SK-N-SH (cell line): ENCODE data around the gene CLCN3. TPM values are rescaled to one million over a fixed set of nuclear protein-coding genes. Genes with fewer than 3 reads are reported as not detected.
A peak's percentile ranks its signal among the peaks of the same experiment; 100 is the strongest.

Experiments
- CTCF ChIA-PET: fragments of 300-600, 350-600 bp; formaldehyde crosslinking; extraction: SDS; loops from one replicate; lab custom pipeline; 2021; lab: Yijun Ruan, JAX
- POLR2A ChIA-PET: fragments of 350-600 bp; sonication (Branson Sonifier 250); formaldehyde crosslinking; extraction: SDS; loops from one replicate; lab custom pipeline; 2020; ENCODE audit warnings: antibody characterized with exemption, inconsistent platforms; lab: Yijun Ruan, JAX
- DNase-seq: peaks from one replicate; pipeline ENCODE4 v3.0.0; 2012
- H2AFZ ChIP-seq: fragments of 200-600 bp; sonication (generic); 2 replicates; pipeline ENCODE4 v1.8.1; 2016; ENCODE audit warnings: antibody characterized with exemption, mild to moderate bottlenecking, low read depth
- H3F3A ChIP-seq: fragments of 200-600 bp; sonication (generic); replicated peaks from 2 replicates; pipeline ENCODE3; 2016; ENCODE audit warnings: antibody characterized with exemption, mild to moderate bottlenecking; ENCODE audit not compliant: insufficient read depth
- H3K27ac ChIP-seq, 2 experiments: fragments of 200-500 bp in 1 of 2; fragments of 200-600 bp in 1 of 2; sonication (Bioruptor generic) in 1 of 2; sonication (generic), shearing (Covaris generic) in 1 of 2; 2 replicates each; pipeline versions ENCODE4 v1.5.1 to v1.6.1; 2014 to 2016; ENCODE audit warnings: low read depth in 2 of 2, inconsistent platforms in 1 of 2, low read length in 1 of 2, mild to moderate bottlenecking in 1 of 2, mixed read lengths in 1 of 2
- H3K27me3 ChIP-seq: fragments of 200-600 bp; sonication (generic), shearing (Covaris generic); 2 replicates; pipeline ENCODE4 v1.6.1; 2016; ENCODE audit warnings: mixed run types; ENCODE audit not compliant: insufficient read depth
- H3K36me3 ChIP-seq, 2 experiments: fragments of 200-500 bp in 1 of 2; fragments of 200-600 bp in 1 of 2; sonication (Bioruptor generic) in 1 of 2; sonication (generic) in 1 of 2; replicated peaks in 1 of 2; 2 replicates each; pipeline versions ENCODE3 to v1.5.1; 2014 to 2016; ENCODE audit warnings: low read length in 1 of 2, mild to moderate bottlenecking in 1 of 2; ENCODE audit not compliant: insufficient read depth in 2 of 2, control insufficient read depth in 1 of 2
- H3K4me1 ChIP-seq, 2 experiments: fragments of 200-500 bp in 1 of 2; fragments of 200-600 bp in 1 of 2; sonication (Bioruptor generic) in 1 of 2; sonication (generic), shearing (Covaris generic) in 1 of 2; 2 replicates each; pipeline versions ENCODE4 v1.5.1 to v1.6.1; 2014 to 2016; ENCODE audit warnings: low read depth in 1 of 2, low read length in 1 of 2, mixed run types in 1 of 2; ENCODE audit not compliant: insufficient read depth in 2 of 2, control insufficient read depth in 1 of 2
- H3K4me2 ChIP-seq: fragments of 200-600 bp; sonication (generic), shearing (Covaris generic); 2 replicates; pipeline ENCODE4 v1.6.1; 2017; ENCODE audit warnings: mixed run types
- H3K4me3 ChIP-seq, 2 experiments: fragments of 200-500 bp in 1 of 2; fragments of 200-600 bp in 1 of 2; sonication (Bioruptor generic) in 1 of 2; sonication (generic), shearing (Covaris generic) in 1 of 2; 2 replicates each; pipeline versions ENCODE4 v1.5.1 to v1.8.1; 2014 to 2016; ENCODE audit warnings: low read depth in 2 of 2, inconsistent platforms in 1 of 2, low read length in 1 of 2, mild to moderate bottlenecking in 1 of 2, mixed read lengths in 1 of 2, moderate library complexity in 1 of 2
- H3K79me2 ChIP-seq: fragments of 200-600 bp; sonication (generic); 2 replicates; pipeline ENCODE4 v1.8.1; 2017; ENCODE audit warnings: mild to moderate bottlenecking; ENCODE audit not compliant: insufficient read depth
- H3K9ac ChIP-seq: fragments of 200-600 bp; sonication (generic); 2 replicates; pipeline ENCODE4 v1.6.1; 2017; ENCODE audit warnings: mixed run types
- H3K9me2 ChIP-seq: fragments of 200-600 bp; sonication (generic); 2 replicates; pipeline ENCODE4 v1.6.1; 2017; ENCODE audit warnings: mixed run types
- H3K9me3 ChIP-seq: fragments of 200-600 bp; sonication (generic); 2 replicates; pipeline ENCODE4 v1.6.1; 2017; ENCODE audit warnings: mixed run types, mild to moderate bottlenecking, moderate library complexity
- H4K20me1 ChIP-seq: fragments of 200-600 bp; sonication (generic); 2 replicates; pipeline ENCODE4 v1.6.1; 2017; ENCODE audit warnings: mild to moderate bottlenecking, mixed run types; ENCODE audit not compliant: insufficient read depth
- EP300 ChIP-seq, 2 experiments: IDR thresholded peaks; 2 replicates each; pipeline versions ENCODE4 v1.4.0 to v1.6.1; 2012; ENCODE audit warnings: borderline replicate concordance in 1 of 2, low read depth in 1 of 2, low read length in 1 of 2
- FOSL2 ChIP-seq: IDR thresholded peaks from 2 replicates; pipeline ENCODE4 v1.4.0; 2012; ENCODE audit warnings: low read depth, mild to moderate bottlenecking, moderate library complexity, borderline replicate concordance
- FOXJ3 ChIP-seq: sonication (generic); formaldehyde crosslinking; IDR thresholded peaks from 2 replicates; pipeline ENCODE4 v1.5.1; 2020; ENCODE audit warnings: mild to moderate bottlenecking, missing genetic modification reagents
- FOXM1 ChIP-seq: IDR thresholded peaks from 2 replicates; pipeline ENCODE4 v1.4.0; 2012; ENCODE audit warnings: low read depth, mild to moderate bottlenecking
- GABPA ChIP-seq: IDR thresholded peaks from 2 replicates; pipeline ENCODE4 v1.4.0; 2012; ENCODE audit warnings: low read depth, mild to moderate bottlenecking
- GATA2 ChIP-seq: sonication (generic); formaldehyde crosslinking; IDR thresholded peaks from 2 replicates; pipeline ENCODE4 v1.5.0; 2020; ENCODE audit warnings: mild to moderate bottlenecking, missing genetic modification reagents
- JUND ChIP-seq: IDR thresholded peaks from 2 replicates; pipeline ENCODE4 v1.4.0; 2012
- MAX ChIP-seq: IDR thresholded peaks from 2 replicates; pipeline ENCODE4 v1.4.0; 2012; ENCODE audit warnings: low read depth
- MEF2A ChIP-seq: IDR thresholded peaks from 2 replicates; pipeline ENCODE4 v1.4.0; 2012; ENCODE audit warnings: low read depth, borderline replicate concordance
- NFIC ChIP-seq: IDR thresholded peaks from 2 replicates; pipeline ENCODE4 v1.4.0; 2012; ENCODE audit warnings: borderline replicate concordance
- PBX3 ChIP-seq: IDR thresholded peaks from 2 replicates; pipeline ENCODE4; 2012
- POLR2AphosphoS5 ChIP-seq: IDR thresholded peaks from 2 replicates; pipeline ENCODE4 v1.6.1; 2012; ENCODE audit warnings: low read depth, low read length
- RFX5 ChIP-seq: IDR thresholded peaks from 2 replicates; pipeline ENCODE4 v1.6.1; 2012; ENCODE audit warnings: mild to moderate bottlenecking, improper control_type of control experiment, low read length
- RXRA ChIP-seq: IDR thresholded peaks from 2 replicates; pipeline ENCODE4 v1.4.0; 2012; ENCODE audit warnings: low read depth, mild to moderate bottlenecking, borderline replicate concordance
- SIN3A ChIP-seq: IDR thresholded peaks from 2 replicates; pipeline ENCODE4 v1.6.1; 2012; ENCODE audit warnings: low read depth, mild to moderate bottlenecking, low read length, moderate library complexity, borderline replicate concordance
- TAF1 ChIP-seq: IDR thresholded peaks from 2 replicates; pipeline ENCODE4 v1.6.1; 2012; ENCODE audit warnings: low read depth, mild to moderate bottlenecking, low read length, moderate library complexity, borderline replicate concordance
- TCF12 ChIP-seq: IDR thresholded peaks from 2 replicates; pipeline ENCODE4 v1.4.0; 2012
- TEAD4 ChIP-seq: IDR thresholded peaks from 2 replicates; pipeline ENCODE4 v1.4.0; 2012; ENCODE audit warnings: mild to moderate bottlenecking, borderline replicate concordance; ENCODE audit not compliant: insufficient read depth
- polyA plus RNA-seq, 3 experiments: library from polyadenylated mRNA; depleted of rRNA; stranded (reverse); fragments of >200 nt; gene quantifications; 2 replicates each; pipeline ENCODE4 v1.2.3, GENCODE V29; 2012
- TF ChIP-seq, protein P1 (sequence below): fragments of 150-350 bp; IDR thresholded peaks from 2 replicates; pipeline ENCODE4 v1.6.1; 2016; ENCODE audit warnings: mild to moderate bottlenecking, low read depth, low read length
- TF ChIP-seq, protein P2 (sequence below): fragments of 150-350 bp; IDR thresholded peaks from 2 replicates; pipeline ENCODE4 v1.6.1; 2017; ENCODE audit warnings: antibody characterized with exemption, low read length, low read depth, borderline replicate concordance

The CLCN3 gene
- polyA plus RNA-seq, 1 of the 3 experiments (the other 2 are of a cell fraction) = 11.8 TPM

GRCh38 chr4:169640261-169640870 lies 20.0 kb downstream of the CLCN3 start:
- H3K27ac ChIP-seq = peak overlapping the region; percentile 66 to 91; a peak in 3 of 4 replicates
- H3K4me3 ChIP-seq = no peak overlapping the region
- peaks cover 13% of the 10 kb centered on the region for H3F3A ChIP-seq
- TF ChIP-seq GATA2 (no peak), FOXJ3 (CRISPR knock-in tag) (no peak), TAF1 (no peak), PBX3 (peak; percentile 56), JUND (peak; percentile 83), FOXM1 (0 out of 2 replicates have a peak, but pooled peaks have one; percentile 23), MAX (no peak), RXRA (no peak), TEAD4 (0 out of 2 replicates have a peak, but pooled peaks have one; percentile 38), NFIC (peak; percentile 75), SIN3A (no peak), RFX5 (no peak), MEF2A (no peak; the same call in 1 of the 2 replicates), FOSL2 (peak; percentile 81), EP300 (IDR thresholded peaks at IDR 0.05; ENCODE audit: borderline replicate concordance in 1 of 2, low read depth in 1 of 2, low read length in 1 of 2) (peak; percentile 21 to 48; a peak in 1 of 4 replicates), GABPA (no peak), POLR2AphosphoS5 (peak; percentile 52; the same call in 1 of the 2 replicates), TCF12 (peak; percentile 94)
- TF ChIP-seq, protein P1, sequence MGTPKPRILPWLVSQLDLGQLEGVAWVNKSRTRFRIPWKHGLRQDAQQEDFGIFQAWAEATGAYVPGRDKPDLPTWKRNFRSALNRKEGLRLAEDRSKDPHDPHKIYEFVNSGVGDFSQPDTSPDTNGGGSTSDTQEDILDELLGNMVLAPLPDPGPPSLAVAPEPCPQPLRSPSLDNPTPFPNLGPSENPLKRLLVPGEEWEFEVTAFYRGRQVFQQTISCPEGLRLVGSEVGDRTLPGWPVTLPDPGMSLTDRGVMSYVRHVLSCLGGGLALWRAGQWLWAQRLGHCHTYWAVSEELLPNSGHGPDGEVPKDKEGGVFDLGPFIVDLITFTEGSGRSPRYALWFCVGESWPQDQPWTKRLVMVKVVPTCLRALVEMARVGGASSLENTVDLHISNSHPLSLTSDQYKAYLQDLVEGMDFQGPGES = no peak
- TF ChIP-seq, protein P2, sequence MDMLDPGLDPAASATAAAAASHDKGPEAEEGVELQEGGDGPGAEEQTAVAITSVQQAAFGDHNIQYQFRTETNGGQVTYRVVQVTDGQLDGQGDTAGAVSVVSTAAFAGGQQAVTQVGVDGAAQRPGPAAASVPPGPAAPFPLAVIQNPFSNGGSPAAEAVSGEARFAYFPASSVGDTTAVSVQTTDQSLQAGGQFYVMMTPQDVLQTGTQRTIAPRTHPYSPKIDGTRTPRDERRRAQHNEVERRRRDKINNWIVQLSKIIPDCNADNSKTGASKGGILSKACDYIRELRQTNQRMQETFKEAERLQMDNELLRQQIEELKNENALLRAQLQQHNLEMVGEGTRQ = no peak
- ChIA-PET POLR2A (no interaction called here), CTCF (interaction anchor here (2.1 kb wide), 1 partner anchor 27 kb away, joined by 6 read pairs; no protein-coding TSS in a partner anchor)
- no peak for DNase-seq
- H3K4me1 ChIP-seq = peaks cover 0 to 14% of the 10 kb centered on the region in 2 experiments; a peak in 2 of 4 replicates
- H3K36me3 ChIP-seq = peaks cover 22 to 28% of the 10 kb centered on the region in 2 experiments
- no peak overlapping the region for H2AFZ ChIP-seq
- H3K79me2 ChIP-seq = peaks cover 11% of the 10 kb centered on the region; the same call in 1 of the 2 replicates
- H3K27me3 ChIP-seq = no peaks in the 10 kb centered on the region
- no peaks in the 10 kb centered on the region for H3K9me3 ChIP-seq
- no peaks in the 10 kb centered on the region for H3K9me2 ChIP-seq
- H3K4me2 ChIP-seq = peak overlapping the region; percentile 8; the same call in 1 of the 2 replicates
- no peaks in the 10 kb centered on the region for H4K20me1 ChIP-seq
- H3K9ac ChIP-seq = no peak overlapping the region; the same call in 1 of the 2 replicates
